Astrocyte (in vitro differentiated cells and primary cell): ENCODE measurements around the gene FOXD4.
"Not testable (repeated sequence)": the region's sequence is repeated elsewhere in the genome, so short reads cannot be mapped to it uniquely, and the experiment has no call there.

Experiments used
- EZH2 ChIP-seq: IDR thresholded peaks from 2 replicates; pipeline ENCODE4 v1.6.1; 2012; ENCODE audit warnings: mild to moderate bottlenecking, low read length, inconsistent platforms; ENCODE audit not compliant: insufficient read depth
- TF ChIP-seq, protein P1 (sequence below): IDR thresholded peaks from 2 replicates; pipeline ENCODE4 v1.5.1; 2011; ENCODE audit warnings: low read depth, mild to moderate bottlenecking, inconsistent platforms, low read length, moderate library complexity; ENCODE audit not compliant: insufficient read depth

DNA sequence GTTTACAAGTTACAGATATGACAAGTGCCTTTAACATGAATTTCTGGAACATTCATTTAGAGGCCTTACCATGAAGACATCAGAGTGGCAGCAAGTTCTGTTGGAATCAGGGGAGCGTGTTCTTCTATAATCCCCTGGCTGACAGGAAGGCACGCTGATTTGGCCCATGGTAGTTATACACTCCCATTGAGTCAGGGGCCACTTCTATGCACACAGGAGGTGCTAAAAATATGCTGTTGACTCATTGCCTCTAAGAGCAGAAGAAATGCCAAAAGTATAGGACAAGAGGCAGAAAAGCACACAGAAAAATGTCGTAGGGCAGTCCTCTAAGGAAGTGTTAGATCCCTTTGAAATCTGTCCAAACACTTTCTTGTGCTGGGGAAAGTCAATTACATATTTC lies 39.9 kb downstream of the FOXD4 start:
- TF ChIP-seq, protein P1, sequence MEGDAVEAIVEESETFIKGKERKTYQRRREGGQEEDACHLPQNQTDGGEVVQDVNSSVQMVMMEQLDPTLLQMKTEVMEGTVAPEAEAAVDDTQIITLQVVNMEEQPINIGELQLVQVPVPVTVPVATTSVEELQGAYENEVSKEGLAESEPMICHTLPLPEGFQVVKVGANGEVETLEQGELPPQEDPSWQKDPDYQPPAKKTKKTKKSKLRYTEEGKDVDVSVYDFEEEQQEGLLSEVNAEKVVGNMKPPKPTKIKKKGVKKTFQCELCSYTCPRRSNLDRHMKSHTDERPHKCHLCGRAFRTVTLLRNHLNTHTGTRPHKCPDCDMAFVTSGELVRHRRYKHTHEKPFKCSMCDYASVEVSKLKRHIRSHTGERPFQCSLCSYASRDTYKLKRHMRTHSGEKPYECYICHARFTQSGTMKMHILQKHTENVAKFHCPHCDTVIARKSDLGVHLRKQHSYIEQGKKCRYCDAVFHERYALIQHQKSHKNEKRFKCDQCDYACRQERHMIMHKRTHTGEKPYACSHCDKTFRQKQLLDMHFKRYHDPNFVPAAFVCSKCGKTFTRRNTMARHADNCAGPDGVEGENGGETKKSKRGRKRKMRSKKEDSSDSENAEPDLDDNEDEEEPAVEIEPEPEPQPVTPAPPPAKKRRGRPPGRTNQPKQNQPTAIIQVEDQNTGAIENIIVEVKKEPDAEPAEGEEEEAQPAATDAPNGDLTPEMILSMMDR: not testable (repeated sequence)
- not testable (repeated sequence) for TF ChIP-seq EZH2
